NOMO-1 treated with dmso at 0.1 percent for 144 hours (cell line): Measurements from ENCODE around the gene SERPINA10.

Experiments
- DNase-seq: peaks from one replicate; lab custom pipeline; 2025; ENCODE audit not compliant: unreplicated experiment; lab: John Stamatoyannopoulos, UW

Gene SERPINA10

GRCh38 chr14:94292872-94293577 is at the start of gene SERPINA10:
Gene SERPINA10, minus strand, starts transcription at chr14:94293268. Its CDS starts 2,675 bp downstream, at chr14:94290593.
- no peak for DNase-seq

GRCh38 chr14:94342334-94342934 is 49.4 kb upstream of the SERPINA10 start:
- DNase-seq: no peak

GRCh38 chr14:94341656-94342333 is 48.7 kb upstream of the SERPINA10 start:
- DNase-seq: peak; percentile 19

- DNase-seq: no peak
These were observed 47.5 kb upstream of the SERPINA10 start for GRCh38 chr14:94340533-94340932.

GRCh38 chr14:94338023-94338422 is 45.0 kb upstream of the SERPINA10 start:
- DNase-seq: no peak

GRCh38 chr14:94337274-94337673 is 44.2 kb upstream of the SERPINA10 start:
- no peak for DNase-seq

- DNase-seq: no peak
These were observed 41.8 kb upstream of the SERPINA10 start for GRCh38 chr14:94334872-94335271.

GRCh38 chr14:94332587-94332986 is 39.5 kb upstream of the SERPINA10 start:
- DNase-seq: no peak

GRCh38 chr14:94332063-94332583 is 39.1 kb upstream of the SERPINA10 start:
- no peak for DNase-seq

GRCh38 chr14:94331462-94331861 is 38.4 kb upstream of the SERPINA10 start:
- no peak for DNase-seq

GRCh38 chr14:94330857-94331256 is 37.8 kb upstream of the SERPINA10 start:
- no peak for DNase-seq

- no peak for DNase-seq
These were observed 37.4 kb upstream of the SERPINA10 start for GRCh38 chr14:94330432-94330831.

- no peak for DNase-seq
These were observed 36.8 kb upstream of the SERPINA10 start for GRCh38 chr14:94329857-94330256.

- no peak for DNase-seq
These were observed 35.1 kb upstream of the SERPINA10 start for GRCh38 chr14:94328196-94328595.

- DNase-seq: no peak
These were observed 29.8 kb upstream of the SERPINA10 start, which contains the start of gene SERPINA6 for GRCh38 chr14:94322648-94323570. Gene SERPINA6, minus strand, starts transcription at chr14:94323336. Its CDS starts 8,688 bp downstream, at chr14:94314648.

- DNase-seq: no peak
These were observed 28.6 kb upstream of the SERPINA10 start for GRCh38 chr14:94321421-94322271.

GRCh38 chr14:94320243-94320642 is 27.2 kb upstream of the SERPINA10 start:
- DNase-seq: no peak

- no peak for DNase-seq
These were observed 24.2 kb upstream of the SERPINA10 start for GRCh38 chr14:94317259-94317658.

GRCh38 chr14:94316692-94317091 is 23.6 kb upstream of the SERPINA10 start:
- no peak for DNase-seq

- DNase-seq: no peak
These were observed 21.8 kb upstream of the SERPINA10 start for GRCh38 chr14:94314890-94315289.
